Measurements from ENCODE around the gene FBXL3.

The FBXL3 gene

GRCh38 chr13:77026861-77027621, at the start of gene FBXL3:
Gene FBXL3, minus strand, starts transcription at chr13:77027159. Its CDS starts 5,299 bp downstream, at chr13:77021860.
- DNase-seq = peak; percentile 88

GRCh38 chr13:77067519-77067918, 40.6 kb upstream of the FBXL3 start:
- no peak for DNase-seq

- DNase-seq = no peak
Measured at GRCh38 chr13:77065461-77066147, 38.6 kb upstream of the FBXL3 start.

DNA sequence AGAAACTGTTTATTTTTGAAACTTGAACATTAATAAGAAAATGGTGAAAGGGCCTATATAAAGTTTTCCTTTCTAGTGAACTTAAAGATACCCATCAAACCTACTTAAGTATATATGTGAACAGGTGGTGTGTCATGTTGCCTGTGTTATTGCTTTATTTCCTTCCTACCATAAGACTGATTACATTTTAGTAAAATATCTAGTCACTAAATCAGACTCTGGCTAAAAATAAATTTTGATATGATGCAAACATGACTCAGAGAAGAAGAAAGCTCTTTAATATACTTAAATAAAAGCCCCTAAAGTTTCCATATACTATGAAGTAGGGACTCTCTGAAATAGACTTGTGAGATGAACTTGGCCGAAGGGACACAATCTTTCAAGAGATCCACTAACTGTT, 35.1 kb upstream of the FBXL3 start:
- DNase-seq = no peak

GRCh38 chr13:77061362-77061761, 34.4 kb upstream of the FBXL3 start:
- no peak for DNase-seq

DNA sequence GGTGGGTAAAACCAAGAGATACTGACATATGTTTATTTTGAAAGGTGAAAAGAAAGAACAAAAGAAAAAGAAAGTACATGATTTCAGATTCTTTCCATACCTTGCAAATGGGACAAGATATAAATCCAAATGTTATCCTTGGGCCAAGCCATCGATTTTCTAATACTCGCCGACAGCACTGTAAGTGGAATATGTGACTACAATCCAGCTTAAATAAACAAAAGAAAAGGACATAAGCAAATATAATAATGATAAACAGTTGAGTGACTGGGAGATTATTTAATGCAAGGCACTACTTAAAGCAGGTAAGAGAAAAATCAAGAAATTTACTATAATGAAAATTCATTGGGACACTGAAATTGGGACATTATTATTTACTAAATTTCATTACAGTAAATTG, 29.9 kb upstream of the FBXL3 start:
- DNase-seq = no peak

DNA sequence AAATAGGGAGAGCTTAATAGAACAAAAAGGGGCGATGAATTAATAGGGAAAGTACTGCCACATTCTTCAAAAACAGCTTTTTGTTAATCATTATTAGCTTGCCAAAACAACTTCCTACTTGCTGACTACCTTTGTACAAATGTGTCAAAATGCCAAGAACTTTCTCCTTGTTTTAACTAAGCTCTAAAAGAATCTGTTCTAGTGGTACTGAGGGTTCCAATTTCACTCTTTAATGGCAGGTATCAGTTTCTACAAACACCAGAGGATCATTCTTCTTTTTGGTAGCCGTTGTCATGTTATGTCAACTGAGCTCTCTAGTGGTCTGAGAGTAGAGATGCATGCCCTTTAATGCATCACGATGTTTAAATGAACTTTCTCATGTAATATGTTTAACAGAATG, 29.4 kb upstream of the FBXL3 start:
- no peak for DNase-seq

GRCh38 chr13:77055158-77055557, 28.2 kb upstream of the FBXL3 start:
- DNase-seq = no peak

GRCh38 chr13:77053192-77053591, 26.2 kb upstream of the FBXL3 start:
- no peak for DNase-seq

- DNase-seq = no peak
Measured at GRCh38 chr13:77048681-77049080, 21.7 kb upstream of the FBXL3 start.

- DNase-seq = no peak
Measured at GRCh38 chr13:77047649-77048343, 20.8 kb upstream of the FBXL3 start.

- DNase-seq = no peak
Measured at GRCh38 chr13:77042566-77043177, 15.7 kb upstream of the FBXL3 start.

DNA sequence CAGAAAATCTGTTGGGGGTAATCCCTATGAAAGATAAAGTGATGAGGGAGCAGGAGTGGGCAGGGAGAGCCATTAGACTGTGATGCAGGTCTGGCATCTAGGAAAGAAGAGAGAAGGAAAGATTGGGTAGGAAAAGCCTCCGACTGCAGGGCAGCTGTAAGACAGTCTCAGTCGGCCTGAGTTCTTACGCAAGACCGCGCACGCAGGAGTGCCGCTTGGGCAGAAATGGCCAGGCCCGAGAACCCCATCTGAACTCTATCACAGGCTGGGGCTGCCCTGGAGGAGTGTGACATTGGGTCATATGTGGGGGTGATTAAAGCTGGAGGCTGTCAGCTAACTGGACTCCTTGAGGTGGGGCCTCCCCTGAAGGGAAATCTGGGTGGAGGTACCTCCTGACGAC, 13.9 kb upstream of the FBXL3 start:
- no peak for DNase-seq

- DNase-seq = no peak
Measured at GRCh38 chr13:77040076-77040475, 13.1 kb upstream of the FBXL3 start.

- DNase-seq = no peak
Measured at GRCh38 chr13:77038907-77039480, 12.0 kb upstream of the FBXL3 start.

DNA sequence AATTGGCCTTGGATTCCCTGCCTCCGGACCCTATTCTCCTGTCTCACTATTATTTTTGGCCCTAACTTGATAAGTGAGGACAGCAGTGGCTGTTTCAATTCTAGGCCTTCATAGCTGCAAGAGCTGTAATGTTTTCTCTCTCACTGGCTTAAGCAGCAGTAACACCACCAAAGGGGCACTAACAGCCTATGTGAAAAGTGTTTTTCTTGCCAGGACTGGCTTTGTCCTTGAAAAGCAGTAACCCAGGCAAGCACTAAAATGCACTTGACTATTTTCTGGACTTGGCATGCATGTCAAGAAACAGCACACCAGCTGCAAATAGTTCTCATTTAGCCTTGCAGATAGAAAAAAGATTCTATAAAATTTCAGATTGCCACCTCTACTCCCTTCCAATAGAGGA, 9.3 kb upstream of the FBXL3 start:
- DNase-seq = no peak

DNA sequence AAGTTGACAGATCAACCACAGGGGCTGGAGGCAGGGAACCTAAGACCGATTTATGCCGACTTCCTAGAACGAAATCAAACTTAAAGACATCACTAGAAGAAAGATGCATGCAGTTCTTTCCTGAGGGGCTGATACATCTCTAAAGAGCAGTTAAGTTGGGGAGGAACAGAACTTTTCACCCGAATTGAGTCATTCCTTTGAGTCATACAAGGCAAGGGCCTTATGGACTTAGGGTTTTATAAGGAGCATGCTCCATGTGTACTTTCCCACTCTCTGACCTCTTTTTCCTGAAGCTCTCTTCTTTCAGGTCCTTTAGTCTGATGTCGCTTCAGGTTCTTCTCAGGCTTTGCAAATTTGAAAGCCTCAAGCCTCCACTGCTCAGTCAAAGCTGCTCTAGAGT, 7.9 kb upstream of the FBXL3 start:
- no peak for DNase-seq

GRCh38 chr13:77033717-77034302, 6.9 kb upstream of the FBXL3 start:
- no peak for DNase-seq

GRCh38 chr13:77031656-77032243, 4.8 kb upstream of the FBXL3 start:
- DNase-seq = no peak

DNA sequence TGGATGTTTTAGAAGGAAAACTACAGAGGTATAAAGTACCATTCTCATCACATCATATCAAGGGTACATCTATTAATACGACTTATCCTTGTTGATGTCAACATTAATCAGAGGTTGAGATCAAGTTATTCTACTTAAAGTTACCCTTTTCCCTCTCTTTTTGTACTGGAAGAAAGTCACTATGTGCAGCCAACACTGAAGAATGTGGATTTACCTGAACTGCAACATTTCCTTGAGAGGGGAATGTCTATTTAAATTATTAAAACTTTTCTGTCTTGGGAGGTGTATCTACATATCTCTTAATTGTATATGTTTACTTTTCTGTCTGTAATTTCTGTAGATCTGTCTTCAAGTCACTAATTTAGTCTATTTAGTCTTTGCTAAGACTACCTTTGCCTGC, 2.5 kb upstream of the FBXL3 start:
- no peak for DNase-seq

DNA sequence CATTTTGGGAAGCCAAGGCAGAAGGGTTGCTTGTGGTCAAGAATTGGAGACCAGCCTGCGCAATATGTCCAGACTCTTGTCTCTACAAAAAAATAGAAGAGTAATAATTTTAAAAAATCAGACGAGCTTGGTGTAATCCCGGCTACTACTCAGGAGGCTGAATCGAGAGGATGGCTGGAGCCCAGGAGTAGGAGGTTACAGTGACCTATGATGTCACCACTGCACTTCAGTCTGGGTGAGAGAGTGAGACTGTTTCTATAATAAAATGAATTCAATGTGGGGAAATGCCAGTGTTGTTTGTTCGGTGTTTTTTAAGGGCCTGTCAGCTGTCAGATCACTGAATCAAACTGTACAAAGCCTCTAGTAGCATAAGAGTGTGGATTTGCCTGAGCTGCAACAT, 1.2 kb upstream of the FBXL3 start:
- no peak for DNase-seq

- peak; percentile 84 for DNase-seq
Measured at GRCh38 chr13:77026255-77026860, 601 bp downstream of the FBXL3 start.

Measured in CD4-positive, alpha-beta T cell treated with Interleukin-12 subunit alpha and Interleukin-12 subunit beta, for 1 hour (primary cell).